Thymus (tissue), 11 donors: Measurements from ENCODE around the gene AHR. TPM values are rescaled to one million over a fixed set of nuclear protein-coding genes. Genes with fewer than 3 reads are reported as not detected.
A peak's percentile ranks its signal among the peaks of the same experiment; 100 is the strongest.

Experiments used
- DNase-seq, 9 donors: peaks; one replicate each; pipeline ENCODE4 v3.0.0-alpha.2; 2013; ENCODE audit warnings: low spot score in 9 of 9, low read depth in 6 of 9, missing footprints in 1 of 9
- H3K27ac ChIP-seq, 2 donors: one replicate each; pipeline ENCODE4 v1.5.1; 2013; ENCODE audit warnings: control low read depth in 1 of 2, low read depth in 1 of 2, low read length in 1 of 2, mild to moderate bottlenecking in 1 of 2, moderate library complexity in 1 of 2
- H3K27me3 ChIP-seq, 2 donors: one replicate each; pipeline ENCODE4 v1.5.1; 2013; ENCODE audit warnings: low read length in 1 of 2; ENCODE audit not compliant: control insufficient read depth in 2 of 2, insufficient read depth in 1 of 2
- H3K36me3 ChIP-seq, 2 donors: one replicate each; pipeline ENCODE4 v1.5.1; 2013; ENCODE audit warnings: low read length in 1 of 2, mild to moderate bottlenecking in 1 of 2, moderate library complexity in 1 of 2; ENCODE audit not compliant: control insufficient read depth in 2 of 2, insufficient read depth in 2 of 2
- H3K4me1 ChIP-seq, 2 donors: one replicate each; pipeline ENCODE4 v1.5.1; 2013; ENCODE audit warnings: low read length in 2 of 2; ENCODE audit not compliant: control insufficient read depth in 2 of 2, insufficient read depth in 2 of 2
- H3K4me3 ChIP-seq, 2 donors: one replicate each; pipeline ENCODE4 v1.5.1; 2013; ENCODE audit warnings: low read length in 2 of 2, control low read depth in 1 of 2, mild to moderate bottlenecking in 1 of 2
- H3K9me3 ChIP-seq, 2 donors: one replicate each; pipeline ENCODE4 v1.5.1; 2013; ENCODE audit warnings: low read length in 1 of 2, mild to moderate bottlenecking in 1 of 2; ENCODE audit not compliant: control insufficient read depth in 2 of 2, insufficient read depth in 1 of 2
- WGBS: extraction: QIAGEN DNeasy Blood & Tissue Kit; methylation state at CpG from one replicate; pipeline ENCODE4 v1.1.7; 2013; 5-methylcytosine and 5-hydroxymethylcytosine counted together
- polyA plus RNA-seq: library from polyadenylated mRNA; stranded (reverse); fragments of 200-250 nt; gene quantifications from one replicate; pipeline ENCODE4 v1.2.3, GENCODE V29; 2013
- total RNA-seq: library from RNA; stranded (reverse); fragments of 120-200 nt; gene quantifications from one replicate; pipeline ENCODE4 v1.2.4, GENCODE V29; 2013
- donor health status: healthy.

The AHR gene
- total and polyA plus RNA-seq, 2 donors = 16.8 to 41.7 TPM

GRCh38 chr7:17300437-17300836, 2.0 kb downstream of the AHR start:
- no peaks in the 10 kb centered on the region for H3K9me3 ChIP-seq
- WGBS = 15% methylated on average over 1 of the region's 1 CpG
- peak overlapping the region in 1 of 2 donors; percentile 72 for H3K4me3 ChIP-seq
- DNase-seq = no peak
- H3K36me3 ChIP-seq = no peaks in the 10 kb centered on the region
- H3K4me1 ChIP-seq = peaks cover 0 to 13% of the 10 kb centered on the region in 2 donors
- peaks cover 0 to 4% of the 10 kb centered on the region in 2 donors for H3K27me3 ChIP-seq
- no peak overlapping the region for H3K27ac ChIP-seq

GRCh38 chr7:17301471-17302456, 3.3 kb downstream of the AHR start:
- no peaks in the 10 kb centered on the region for H3K9me3 ChIP-seq
- H3K4me1 ChIP-seq = peaks cover 0 to 13% of the 10 kb centered on the region in 2 donors
- DNase-seq = peak in 2 of 9 donors; percentile 32 to 59

GRCh38 chr7:17302575-17303142, 4.2 kb downstream of the AHR start:
- Histone ChIP-seq H3K27ac (no peak overlapping the region), H3K4me1 (peaks cover 0 to 8% of the 10 kb centered on the region in 2 donors), H3K27me3 (peaks cover 0 to 4% of the 10 kb centered on the region in 2 donors), H3K9me3 (no peaks in the 10 kb centered on the region), H3K4me3 (no peak overlapping the region), H3K36me3 (no peaks in the 10 kb centered on the region)
- 11% methylated on average over 8 of the region's 8 CpGs for WGBS
- peak in 1 of 9 donors; percentile 44 for DNase-seq

More at GRCh38 chr7:17301471-17302456, 3.3 kb downstream of the AHR start:
- WGBS = 15% methylated on average over 2 of the region's 2 CpGs
- no peak overlapping the region for H3K27ac ChIP-seq
- no peak overlapping the region for H3K4me3 ChIP-seq
- no peaks in the 10 kb centered on the region for H3K36me3 ChIP-seq
- peaks cover 0 to 4% of the 10 kb centered on the region in 2 donors for H3K27me3 ChIP-seq

- DNase-seq = peak in 1 of 9 donors; percentile 9
- H3K9me3 ChIP-seq = no peaks in the 10 kb centered on the region
- H3K4me3 ChIP-seq = no peak overlapping the region
- H3K36me3 ChIP-seq = no peaks in the 10 kb centered on the region
- H3K27ac ChIP-seq = no peak overlapping the region
- H3K4me1 ChIP-seq = no peaks in the 10 kb centered on the region
- H3K27me3 ChIP-seq = no peaks in the 10 kb centered on the region
Measured at GRCh38 chr7:17304926-17305325, 6.5 kb downstream of the AHR start.

GRCh38 chr7:17305387-17306171, 7.1 kb downstream of the AHR start:
- no peak overlapping the region for H3K4me3 ChIP-seq
- H3K4me1 ChIP-seq = no peaks in the 10 kb centered on the region
- no peaks in the 10 kb centered on the region for H3K9me3 ChIP-seq
- no peaks in the 10 kb centered on the region for H3K36me3 ChIP-seq
- no peak for DNase-seq
- H3K27me3 ChIP-seq = no peaks in the 10 kb centered on the region
- no peak overlapping the region for H3K27ac ChIP-seq
- 90% methylated on average over 6 of the region's 6 CpGs for whole genome bisulfite sequencing

GRCh38 chr7:17307000-17307399, 8.5 kb downstream of the AHR start:
- no peaks in the 10 kb centered on the region for H3K27me3 ChIP-seq
- H3K27ac ChIP-seq = no peak overlapping the region
- no peak for DNase-seq
- 83% methylated on average over 1 of the region's 1 CpG for WGBS
- no peak overlapping the region for H3K4me3 ChIP-seq
- H3K4me1 ChIP-seq = no peaks in the 10 kb centered on the region
- no peaks in the 10 kb centered on the region for H3K9me3 ChIP-seq
- no peaks in the 10 kb centered on the region for H3K36me3 ChIP-seq

GRCh38 chr7:17307558-17307957, 9.1 kb downstream of the AHR start:
- Histone ChIP-seq H3K27ac (no peak overlapping the region), H3K9me3 (no peaks in the 10 kb centered on the region), H3K27me3 (no peaks in the 10 kb centered on the region), H3K4me3 (no peak overlapping the region), H3K4me1 (no peaks in the 10 kb centered on the region), H3K36me3 (no peaks in the 10 kb centered on the region)
- 93% methylated on average over 5 of the region's 5 CpGs for WGBS
- DNase-seq = no peak

- WGBS = 91% methylated on average over 2 of the region's 2 CpGs
- Histone ChIP-seq H3K36me3 (no peaks in the 10 kb centered on the region), H3K27me3 (no peaks in the 10 kb centered on the region), H3K4me3 (no peak overlapping the region), H3K9me3 (no peaks in the 10 kb centered on the region), H3K4me1 (no peaks in the 10 kb centered on the region), H3K27ac (no peak overlapping the region)
- no peak for DNase-seq
Measured at GRCh38 chr7:17307969-17308648, 9.7 kb downstream of the AHR start.
